Measurements from ENCODE around the gene ARID5B.

ARID5B gene

GRCh38 chr10:61882621-61883370 is 18.7 kb upstream of the ARID5B start:
- H4K20me1 ChIP-seq (ENCODE audit: insufficient read depth, low read length, poor library complexity, severe bottlenecking), result no peaks in the 10 kb centered on the region
- no peaks in the 10 kb centered on the region for H3K79me2 ChIP-seq (ENCODE audit: insufficient read depth, low read length)
- H3K4me3 ChIP-seq (ENCODE audit: low read length, poor library complexity, severe bottlenecking), result no peak overlapping the region
- no peak overlapping the region for H3K9ac ChIP-seq (ENCODE audit: low read depth, low read length, poor library complexity, severe bottlenecking)
- H3K27me3 ChIP-seq (ENCODE audit: insufficient read depth, low read length, poor library complexity, severe bottlenecking), result no peaks in the 10 kb centered on the region
- H2AFZ ChIP-seq (ENCODE audit: low read length), result 0 out of 2 replicates have a peak overlapping the region, but pooled peaks have one; percentile 29
- TF ChIP-seq CTCF (conservative IDR thresholded peaks at IDR 0.05; ENCODE audit: low read length) (no peak), EZH2phosphoT487 (IDR thresholded peaks at IDR 0.05; ENCODE audit: borderline replicate concordance) (no peak)
- H3K4me1 ChIP-seq (ENCODE audit: insufficient read depth, low read length, poor library complexity, severe bottlenecking), result no peaks in the 10 kb centered on the region
- no peak overlapping the region for H3K4me2 ChIP-seq (ENCODE audit: low read depth, low read length, poor library complexity, severe bottlenecking)
- H3F3A ChIP-seq (ENCODE audit: low read depth), result no peaks in the 10 kb centered on the region
- no peaks in the 10 kb centered on the region for H3K9me2 ChIP-seq (replicated peaks; ENCODE audit: low read depth, low read length)
- H3K9me3 ChIP-seq (ENCODE audit: insufficient read depth, low read depth, low read length), result no peaks in the 10 kb centered on the region
- no peaks in the 10 kb centered on the region for H3K36me3 ChIP-seq (ENCODE audit: insufficient read depth, low read length)

GRCh38 chr10:61883371-61884025 is 18.0 kb upstream of the ARID5B start:
- no peaks in the 10 kb centered on the region for H3F3A ChIP-seq (ENCODE audit: low read depth)
- H3K4me1 ChIP-seq (ENCODE audit: insufficient read depth, low read length, poor library complexity, severe bottlenecking), result no peaks in the 10 kb centered on the region
- no peaks in the 10 kb centered on the region for H3K27me3 ChIP-seq (ENCODE audit: insufficient read depth, low read length, poor library complexity, severe bottlenecking)
- no peak overlapping the region for H3K4me2 ChIP-seq (ENCODE audit: low read depth, low read length, poor library complexity, severe bottlenecking)
- no peak overlapping the region for H2AFZ ChIP-seq (ENCODE audit: low read length)
- TF ChIP-seq EZH2phosphoT487 (IDR thresholded peaks at IDR 0.05; ENCODE audit: borderline replicate concordance), result no peak
- TF ChIP-seq CTCF (conservative IDR thresholded peaks at IDR 0.05; ENCODE audit: low read length), result no peak
- H3K36me3 ChIP-seq (ENCODE audit: insufficient read depth, low read length), result no peaks in the 10 kb centered on the region
- no peak overlapping the region for H3K4me3 ChIP-seq (ENCODE audit: low read length, poor library complexity, severe bottlenecking)
- no peaks in the 10 kb centered on the region for H3K9me3 ChIP-seq (ENCODE audit: insufficient read depth, low read depth, low read length)
- no peaks in the 10 kb centered on the region for H3K9me2 ChIP-seq (replicated peaks; ENCODE audit: low read depth, low read length)
- no peaks in the 10 kb centered on the region for H4K20me1 ChIP-seq (ENCODE audit: insufficient read depth, low read length, poor library complexity, severe bottlenecking)
- no peak overlapping the region for H3K9ac ChIP-seq (ENCODE audit: low read depth, low read length, poor library complexity, severe bottlenecking)
- no peaks in the 10 kb centered on the region for H3K79me2 ChIP-seq (ENCODE audit: insufficient read depth, low read length)

GRCh38 chr10:61887772-61888171 is 13.7 kb upstream of the ARID5B start:
- Histone ChIP-seq H3K9me2 (replicated peaks; ENCODE audit: low read depth, low read length) (no peaks in the 10 kb centered on the region), H3K27me3 (ENCODE audit: insufficient read depth, low read length, poor library complexity, severe bottlenecking) (no peaks in the 10 kb centered on the region), H3K4me1 (ENCODE audit: insufficient read depth, low read length, poor library complexity, severe bottlenecking) (no peaks in the 10 kb centered on the region), H3K4me2 (ENCODE audit: low read depth, low read length, poor library complexity, severe bottlenecking) (no peak overlapping the region), H3K9ac (ENCODE audit: low read depth, low read length, poor library complexity, severe bottlenecking) (no peak overlapping the region), H4K20me1 (ENCODE audit: insufficient read depth, low read length, poor library complexity, severe bottlenecking) (no peaks in the 10 kb centered on the region), H3K4me3 (ENCODE audit: low read length, poor library complexity, severe bottlenecking) (no peak overlapping the region), H3K9me3 (ENCODE audit: insufficient read depth, low read depth, low read length) (no peaks in the 10 kb centered on the region), H2AFZ (ENCODE audit: low read length) (no peak overlapping the region), H3K36me3 (ENCODE audit: insufficient read depth, low read length) (no peaks in the 10 kb centered on the region), H3F3A (ENCODE audit: low read depth) (no peaks in the 10 kb centered on the region), H3K79me2 (ENCODE audit: insufficient read depth, low read length) (no peaks in the 10 kb centered on the region)
- TF ChIP-seq EZH2phosphoT487 (IDR thresholded peaks at IDR 0.05; ENCODE audit: borderline replicate concordance) (no peak), CTCF (conservative IDR thresholded peaks at IDR 0.05; ENCODE audit: low read length) (no peak)
